ENCODE data around the gene NIFK.

The NIFK gene

DNA sequence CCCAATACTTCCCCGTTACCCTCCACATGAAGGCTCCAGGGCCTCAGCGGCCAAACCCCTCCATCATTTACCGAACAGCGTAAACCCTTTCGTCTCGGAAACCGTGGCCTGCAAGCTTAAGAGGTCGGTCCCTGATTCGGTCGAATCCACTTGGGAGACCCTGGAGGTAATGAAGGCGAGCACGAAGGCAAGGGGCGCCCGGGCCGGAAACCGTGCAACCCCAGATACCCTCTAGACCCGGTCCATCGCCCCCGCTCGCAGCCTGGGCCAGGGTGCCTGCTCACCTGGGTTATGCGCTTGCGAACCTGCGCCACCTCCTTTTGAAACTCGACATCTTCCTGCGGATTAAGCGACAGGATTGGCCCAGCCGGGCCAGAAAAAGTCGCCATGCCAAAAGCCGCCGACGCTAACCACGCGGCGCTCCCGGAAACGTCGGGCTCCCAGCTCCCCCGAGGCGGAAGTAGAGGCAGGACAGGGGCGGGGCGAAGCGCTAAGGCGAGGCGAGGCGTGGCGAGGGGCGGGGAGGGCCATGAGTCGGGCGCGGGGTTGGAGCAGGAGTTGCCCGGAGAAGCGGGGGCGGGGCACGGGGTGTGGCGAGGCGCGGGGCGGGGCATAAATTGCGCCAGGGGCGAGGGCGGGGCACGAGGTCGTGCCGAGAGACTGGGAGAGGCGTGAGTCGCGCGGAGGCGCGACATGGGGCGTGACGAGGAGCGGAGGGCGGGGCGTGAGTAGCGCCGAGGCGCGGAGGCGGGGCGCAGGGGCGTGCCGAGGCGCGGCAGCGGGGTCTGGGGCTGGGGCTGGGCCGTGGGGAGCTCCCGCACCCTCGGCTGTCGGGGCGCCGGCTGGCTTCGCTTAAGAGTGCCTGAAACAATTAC, at the start of gene NIFK:
Gene NIFK, minus strand, starts transcription at position 414 of the 875 bp plus-strand sequence. Its CDS starts 25 bp downstream, at position 389.
- H3K4me3 ChIP-seq (ENCODE audit: low read length), result peak within 1 kb of the TSS; percentile 99
- peak; percentile 97 for DNase-seq (ENCODE audit: low read depth)
- TF ChIP-seq, protein P1, sequence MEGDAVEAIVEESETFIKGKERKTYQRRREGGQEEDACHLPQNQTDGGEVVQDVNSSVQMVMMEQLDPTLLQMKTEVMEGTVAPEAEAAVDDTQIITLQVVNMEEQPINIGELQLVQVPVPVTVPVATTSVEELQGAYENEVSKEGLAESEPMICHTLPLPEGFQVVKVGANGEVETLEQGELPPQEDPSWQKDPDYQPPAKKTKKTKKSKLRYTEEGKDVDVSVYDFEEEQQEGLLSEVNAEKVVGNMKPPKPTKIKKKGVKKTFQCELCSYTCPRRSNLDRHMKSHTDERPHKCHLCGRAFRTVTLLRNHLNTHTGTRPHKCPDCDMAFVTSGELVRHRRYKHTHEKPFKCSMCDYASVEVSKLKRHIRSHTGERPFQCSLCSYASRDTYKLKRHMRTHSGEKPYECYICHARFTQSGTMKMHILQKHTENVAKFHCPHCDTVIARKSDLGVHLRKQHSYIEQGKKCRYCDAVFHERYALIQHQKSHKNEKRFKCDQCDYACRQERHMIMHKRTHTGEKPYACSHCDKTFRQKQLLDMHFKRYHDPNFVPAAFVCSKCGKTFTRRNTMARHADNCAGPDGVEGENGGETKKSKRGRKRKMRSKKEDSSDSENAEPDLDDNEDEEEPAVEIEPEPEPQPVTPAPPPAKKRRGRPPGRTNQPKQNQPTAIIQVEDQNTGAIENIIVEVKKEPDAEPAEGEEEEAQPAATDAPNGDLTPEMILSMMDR (conservative IDR thresholded peaks at IDR 0.05; ENCODE audit: low read length), result no peak

DNA sequence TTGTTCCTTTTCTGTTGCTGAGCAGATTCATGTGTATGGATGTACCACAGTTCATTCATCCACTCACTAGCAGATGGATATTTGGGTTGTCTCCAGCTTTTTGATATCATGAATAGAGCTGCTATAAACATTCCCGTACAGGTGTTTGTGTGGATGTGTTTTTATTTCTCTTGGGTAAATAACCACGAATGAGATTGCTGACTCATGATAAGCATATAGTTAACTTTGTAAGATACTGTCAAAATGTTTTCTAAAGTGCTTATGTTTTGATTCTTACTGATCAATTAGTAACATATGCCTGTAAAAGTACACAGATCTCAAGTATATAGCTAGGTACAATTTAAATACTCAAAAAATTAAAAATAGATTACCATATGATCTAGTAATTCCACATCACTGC, 46.5 kb upstream of the NIFK start:
- H3K4me3 ChIP-seq (ENCODE audit: low read length), result no peak overlapping the region
- DNase-seq (ENCODE audit: low read depth), result no peak
- TF ChIP-seq, protein P1 (conservative IDR thresholded peaks at IDR 0.05; ENCODE audit: low read length), result no peak

GRCh38 chr2:121778741-121779487, 42.2 kb upstream of the NIFK start:
- TF ChIP-seq, protein P1 (conservative IDR thresholded peaks at IDR 0.05; ENCODE audit: low read length), result no peak
- no peak for DNase-seq (ENCODE audit: low read depth)
- H3K4me3 ChIP-seq (ENCODE audit: low read length), result no peak overlapping the region

DNA sequence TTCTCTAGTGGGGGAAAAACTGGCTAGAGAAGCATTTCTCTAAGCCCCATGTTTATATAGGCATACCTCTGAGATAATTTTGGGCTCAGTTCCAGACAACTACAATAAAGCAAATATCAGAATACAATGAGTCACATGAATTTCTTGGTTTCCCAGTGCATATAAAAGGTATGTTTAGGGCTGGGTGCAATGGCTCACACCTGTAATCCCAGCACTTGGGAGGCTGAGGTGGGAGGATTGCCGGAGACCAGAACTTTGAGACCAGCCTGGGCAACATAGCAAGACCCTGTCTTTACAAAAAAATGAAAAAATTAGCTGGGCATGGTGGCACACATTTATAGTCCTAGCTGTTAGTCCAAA, 41.0 kb upstream of the NIFK start:
- no peak overlapping the region for H3K4me3 ChIP-seq (ENCODE audit: low read length)
- TF ChIP-seq, protein P1 (conservative IDR thresholded peaks at IDR 0.05; ENCODE audit: low read length), result no peak
- DNase-seq (ENCODE audit: low read depth), result no peak

DNA sequence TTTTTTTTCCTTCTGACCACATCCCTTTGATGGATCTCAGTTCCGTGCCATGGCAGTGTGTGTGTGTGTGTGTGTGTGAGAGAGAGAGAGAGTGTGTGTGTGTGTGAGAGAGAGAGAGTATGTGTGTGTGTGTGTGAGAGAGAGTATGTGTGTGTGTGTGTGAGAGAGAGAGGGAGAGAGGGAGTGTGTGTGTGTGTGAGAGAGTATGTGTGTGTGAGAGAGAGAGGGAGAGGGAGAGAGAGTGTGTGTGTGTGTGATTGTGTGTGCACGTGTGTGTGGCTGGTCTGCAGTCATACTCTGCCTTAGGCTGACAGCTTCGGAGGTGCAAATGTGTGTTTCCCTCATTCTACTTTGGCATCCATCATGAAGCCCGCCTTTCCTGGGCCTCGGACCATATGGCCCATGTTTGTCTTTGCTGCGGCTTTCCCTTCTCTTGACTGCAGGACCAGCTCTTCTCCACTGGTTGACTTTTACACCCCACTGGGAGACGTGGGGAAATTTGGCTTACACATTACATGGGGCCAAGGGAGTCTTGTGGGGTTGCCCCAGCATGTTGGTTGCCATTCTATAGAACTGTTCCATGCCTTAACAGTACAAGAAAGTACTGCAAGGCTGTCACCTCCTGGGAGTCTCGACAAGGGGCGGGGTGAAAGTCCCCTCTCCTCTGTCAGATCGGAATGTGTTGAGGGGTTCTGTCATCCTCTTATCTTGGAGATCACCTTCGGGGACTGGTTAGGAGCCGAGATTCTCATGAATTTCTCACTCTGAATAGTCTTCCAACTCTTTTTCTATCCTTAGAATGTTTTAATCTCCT, 40.4 kb upstream of the NIFK start:
- no peak overlapping the region for H3K4me3 ChIP-seq (ENCODE audit: low read length)
- peak; percentile 6 for DNase-seq (ENCODE audit: low read depth)
- TF ChIP-seq, protein P1 (conservative IDR thresholded peaks at IDR 0.05; ENCODE audit: low read length), result no peak

DNA sequence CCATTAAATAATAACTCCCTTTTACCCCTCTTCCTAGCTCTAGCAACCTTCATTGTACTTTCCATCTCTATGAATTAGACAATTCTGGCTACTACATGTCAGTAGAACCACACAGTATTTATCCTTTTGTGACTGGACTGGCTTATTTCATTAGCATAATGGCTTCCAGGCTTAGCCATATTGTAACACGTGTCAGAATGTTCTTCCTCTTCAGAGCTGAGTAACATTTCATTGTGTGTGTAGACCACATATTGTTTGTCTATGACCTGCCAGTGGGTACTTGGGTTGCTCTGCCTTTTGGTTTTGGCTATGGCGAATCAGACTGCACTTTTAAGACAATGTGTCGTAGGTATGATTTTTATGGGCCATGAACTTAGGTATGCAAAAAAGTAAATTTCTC, 39.7 kb upstream of the NIFK start:
- TF ChIP-seq, protein P1 (conservative IDR thresholded peaks at IDR 0.05; ENCODE audit: low read length), result no peak
- no peak overlapping the region for H3K4me3 ChIP-seq (ENCODE audit: low read length)
- no peak for DNase-seq (ENCODE audit: low read depth)
